GM12872 (cell line): ENCODE data around the gene RPRM.

Experiments
- CTCF ChIP-seq: IDR thresholded peaks from 3 replicates; pipeline ENCODE4 v1.5.1; 2011; ENCODE audit warnings: low read depth, mild to moderate bottlenecking, low read length, moderate library complexity; ENCODE audit not compliant: insufficient read depth

RPRM gene

DNA sequence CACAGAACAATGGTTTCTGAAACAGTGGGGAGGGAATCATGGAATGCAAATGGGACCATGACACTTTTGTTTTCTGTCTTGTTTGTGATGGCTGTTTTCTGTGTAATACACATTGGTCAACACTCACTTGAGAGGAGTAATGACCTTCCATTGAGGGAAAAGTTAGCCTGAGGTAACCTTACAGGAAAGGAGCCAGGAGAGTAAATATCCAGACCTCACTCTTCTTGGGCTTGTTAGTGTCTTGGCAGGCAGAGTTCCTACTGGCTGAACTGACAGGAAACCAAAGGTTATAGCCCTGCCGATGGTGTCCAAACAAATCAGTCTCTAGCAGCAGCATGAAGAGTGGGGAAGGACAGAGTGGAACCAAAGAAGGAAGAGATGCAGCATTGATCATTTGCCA lies 17.2 kb upstream of the RPRM start:
- no peak for TF ChIP-seq CTCF

GRCh38 chr2:153488072-153488471 lies 9.5 kb upstream of the RPRM start:
- TF ChIP-seq CTCF = no peak

DNA sequence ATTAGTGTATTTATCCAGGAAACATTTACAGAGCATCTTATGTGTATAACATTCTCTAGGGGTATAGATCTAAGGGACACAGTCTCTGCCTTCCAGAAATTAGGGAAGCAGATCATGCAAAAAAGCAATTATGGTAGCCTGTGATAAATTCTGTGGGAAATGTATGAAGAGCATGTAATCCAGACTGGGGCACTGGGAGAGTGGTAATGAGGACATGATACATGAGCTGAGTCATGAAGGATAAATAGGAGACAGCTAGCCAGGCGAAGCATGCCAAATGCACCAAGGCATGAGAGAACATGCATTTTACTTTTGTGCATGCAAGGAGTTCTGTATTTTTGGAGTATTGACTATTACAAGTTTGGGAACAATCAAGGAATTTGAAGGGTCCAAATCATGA lies 8.9 kb upstream of the RPRM start:
- no peak for TF ChIP-seq CTCF

- TF ChIP-seq CTCF = no peak
Measured at GRCh38 chr2:153479573-153479972, 1.0 kb upstream of the RPRM start.

GRCh38 chr2:153477636-153478288 lies 800 bp downstream of the RPRM start:
- no peak for TF ChIP-seq CTCF

DNA sequence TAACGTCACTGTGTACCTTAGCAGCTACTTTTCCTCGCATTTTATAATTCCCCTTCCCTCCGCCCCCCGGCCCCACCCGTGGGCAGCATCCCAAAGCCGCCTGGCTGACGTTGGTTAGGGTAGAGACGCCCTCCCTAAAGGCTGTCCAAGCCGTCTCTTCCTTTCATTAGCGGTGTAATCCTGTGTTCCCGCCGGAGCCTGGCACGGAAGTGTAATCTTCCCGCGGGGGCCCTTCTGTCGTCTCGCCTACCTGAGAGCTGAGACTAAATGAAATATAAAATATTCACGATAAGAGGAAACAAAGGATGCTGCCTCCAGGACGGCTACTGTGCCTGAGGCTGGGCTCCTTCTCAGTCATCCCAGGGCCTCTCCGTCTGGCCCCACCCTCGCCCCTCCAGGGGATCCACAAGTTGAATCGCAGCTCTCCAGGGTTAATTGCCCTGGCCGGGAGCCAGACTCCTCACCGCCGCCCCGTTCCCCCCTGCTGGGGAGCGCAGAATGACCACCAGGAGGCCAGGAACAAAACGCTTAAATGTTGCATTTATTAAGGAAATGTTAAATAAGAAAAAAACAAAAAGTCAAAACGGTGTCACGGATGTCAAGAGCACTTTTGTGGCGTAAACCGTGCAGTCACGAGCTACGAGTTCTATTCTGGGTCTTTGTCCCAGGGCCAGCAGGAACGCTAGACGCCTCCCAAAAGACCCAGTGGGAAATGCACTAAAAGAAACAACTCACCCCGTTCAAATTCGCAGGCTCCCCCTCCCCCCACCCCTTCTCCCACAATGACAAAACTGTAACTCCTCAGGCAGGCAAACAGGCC lies 1.5 kb downstream of the RPRM start:
- TF ChIP-seq CTCF = no peak; the same call in 2 of the 3 replicates

DNA sequence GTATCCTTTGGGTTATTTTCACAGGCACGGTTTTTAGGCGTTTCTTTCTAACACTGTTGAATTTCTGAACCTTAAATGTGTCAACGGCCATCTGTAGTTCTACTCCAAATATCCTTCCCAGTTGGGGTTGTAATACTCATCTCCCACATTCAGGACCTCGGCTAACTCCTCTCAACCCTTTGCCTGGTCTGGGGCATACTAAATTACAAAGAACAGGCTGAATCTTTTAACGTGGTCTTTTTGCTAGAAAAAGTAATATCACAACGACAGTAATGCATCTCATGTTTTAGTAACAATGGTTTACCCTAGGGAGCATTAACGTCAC lies 2.1 kb downstream of the RPRM start:
- no peak for TF ChIP-seq CTCF
